DOHH2 (cell line): ENCODE measurements around the gene SPATA4.

Experiments used
- H3F3A ChIP-seq: fragments of 200-600 bp; sonication (generic), shearing (Covaris generic); 2 replicates; pipeline ENCODE4 v1.6.0; 2016; ENCODE audit warnings: antibody characterized with exemption, mild to moderate bottlenecking; ENCODE audit not compliant: control insufficient read depth, insufficient read depth
- H3K27ac ChIP-seq: fragments of 200-600 bp; sonication (generic); 2 replicates; pipeline ENCODE4 v1.5.1; 2014; ENCODE audit warnings: low read depth, mild to moderate bottlenecking, low read length, moderate library complexity
- H3K27me3 ChIP-seq: fragments of 200-600 bp; sonication (generic); 2 replicates; pipeline ENCODE4 v1.6.1; 2014; ENCODE audit warnings: mild to moderate bottlenecking, low read length, mixed read lengths; ENCODE audit not compliant: control insufficient read depth
- H3K36me3 ChIP-seq: fragments of 200-600 bp; sonication (generic); 2 replicates; pipeline ENCODE4 v1.6.1; 2014; ENCODE audit warnings: mild to moderate bottlenecking, low read length, moderate library complexity, mixed read lengths; ENCODE audit not compliant: control insufficient read depth
- H3K4me1 ChIP-seq: fragments of 200-600 bp; sonication (generic); 2 replicates; pipeline ENCODE4 v1.6.1; 2014; ENCODE audit warnings: mild to moderate bottlenecking, low read length, mixed read lengths; ENCODE audit not compliant: control insufficient read depth
- H3K4me2 ChIP-seq: fragments of 200-600 bp; sonication (generic); 2 replicates; pipeline ENCODE4 v1.6.0; 2014; ENCODE audit warnings: mild to moderate bottlenecking, low read length, moderate library complexity
- H3K4me3 ChIP-seq: fragments of 200-600 bp; sonication (generic); 2 replicates; pipeline ENCODE4 v1.5.1; 2014; ENCODE audit warnings: mild to moderate bottlenecking, low read length, mixed read lengths
- H3K79me2 ChIP-seq: fragments of 200-600 bp; sonication (generic); 2 replicates; pipeline ENCODE4 v1.6.1; 2014; ENCODE audit warnings: mild to moderate bottlenecking, low read length, mixed read lengths; ENCODE audit not compliant: control insufficient read depth
- H3K9me2 ChIP-seq: fragments of 200-600 bp; sonication (generic); replicated peaks from 2 replicates; pipeline ENCODE4 v1.6.1; 2014; ENCODE audit warnings: mild to moderate bottlenecking, low read length, mixed read lengths; ENCODE audit not compliant: control insufficient read depth
- H3K9me3 ChIP-seq: fragments of 200-600 bp; sonication (generic); 2 replicates; pipeline ENCODE4 v1.6.1; 2014; ENCODE audit warnings: antibody characterized with exemption, low read length, mixed read lengths; ENCODE audit not compliant: control insufficient read depth, insufficient read depth
- H4K20me1 ChIP-seq: fragments of 200-600 bp; sonication (generic); 2 replicates; pipeline ENCODE4 v1.6.0; 2014; ENCODE audit warnings: low read depth, mild to moderate bottlenecking, antibody characterized with exemption, low read length, moderate library complexity; ENCODE audit not compliant: control insufficient read depth, insufficient read depth
- EZH2phosphoT487 ChIP-seq: fragments of 200-600 bp; sonication (generic); IDR thresholded peaks from 2 replicates; pipeline ENCODE4 v1.6.1; 2017; ENCODE audit warnings: borderline replicate concordance, mild to moderate bottlenecking, antibody characterized with exemption, low read length, moderate library complexity, mixed read lengths
- TF ChIP-seq, protein P1 (sequence below): fragments of 200-600 bp; sonication (generic); IDR thresholded peaks from one replicate; pipeline ENCODE4 v1.5.1; 2014; ENCODE audit warnings: antibody characterized with exemption, mild to moderate bottlenecking, low read depth, low read length; ENCODE audit not compliant: poor library complexity, severe bottlenecking

Gene SPATA4

DNA sequence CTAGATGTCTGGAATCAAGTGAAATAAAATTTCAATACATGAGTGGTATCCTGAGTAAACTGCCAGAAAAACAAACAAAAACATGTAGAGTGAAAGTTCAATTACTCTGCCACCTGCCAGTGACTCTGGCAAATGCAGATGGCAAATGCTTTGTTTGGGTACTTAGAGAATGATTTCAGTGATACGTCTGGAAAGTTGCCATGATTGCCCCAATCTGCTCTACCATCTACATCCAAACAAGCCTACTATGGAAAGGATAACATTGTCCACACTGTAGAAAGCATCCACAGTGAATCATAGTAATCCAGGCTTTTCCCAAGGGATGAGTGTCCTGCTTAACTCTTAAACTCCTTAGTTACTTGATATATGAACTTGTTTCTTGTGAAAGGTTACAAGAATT, 3.4 kb downstream of the SPATA4 start:
- no peaks in the 10 kb centered on the region for H3K9me2 ChIP-seq
- no peaks in the 10 kb centered on the region for H3K9me3 ChIP-seq
- TF ChIP-seq EZH2phosphoT487, result no peak
- TF ChIP-seq, protein P1, sequence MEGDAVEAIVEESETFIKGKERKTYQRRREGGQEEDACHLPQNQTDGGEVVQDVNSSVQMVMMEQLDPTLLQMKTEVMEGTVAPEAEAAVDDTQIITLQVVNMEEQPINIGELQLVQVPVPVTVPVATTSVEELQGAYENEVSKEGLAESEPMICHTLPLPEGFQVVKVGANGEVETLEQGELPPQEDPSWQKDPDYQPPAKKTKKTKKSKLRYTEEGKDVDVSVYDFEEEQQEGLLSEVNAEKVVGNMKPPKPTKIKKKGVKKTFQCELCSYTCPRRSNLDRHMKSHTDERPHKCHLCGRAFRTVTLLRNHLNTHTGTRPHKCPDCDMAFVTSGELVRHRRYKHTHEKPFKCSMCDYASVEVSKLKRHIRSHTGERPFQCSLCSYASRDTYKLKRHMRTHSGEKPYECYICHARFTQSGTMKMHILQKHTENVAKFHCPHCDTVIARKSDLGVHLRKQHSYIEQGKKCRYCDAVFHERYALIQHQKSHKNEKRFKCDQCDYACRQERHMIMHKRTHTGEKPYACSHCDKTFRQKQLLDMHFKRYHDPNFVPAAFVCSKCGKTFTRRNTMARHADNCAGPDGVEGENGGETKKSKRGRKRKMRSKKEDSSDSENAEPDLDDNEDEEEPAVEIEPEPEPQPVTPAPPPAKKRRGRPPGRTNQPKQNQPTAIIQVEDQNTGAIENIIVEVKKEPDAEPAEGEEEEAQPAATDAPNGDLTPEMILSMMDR, result no peak
- no peaks in the 10 kb centered on the region for H3K27me3 ChIP-seq
- no peak overlapping the region for H3K4me3 ChIP-seq
- H4K20me1 ChIP-seq, result no peaks in the 10 kb centered on the region
- H3K4me2 ChIP-seq, result no peak overlapping the region
- peaks cover 29% of the 10 kb centered on the region for H3K4me1 ChIP-seq
- no peak overlapping the region for H3K27ac ChIP-seq
- no peaks in the 10 kb centered on the region for H3K79me2 ChIP-seq
- no peaks in the 10 kb centered on the region; the same call in 1 of the 2 replicates for H3K36me3 ChIP-seq
- no peaks in the 10 kb centered on the region for H3F3A ChIP-seq

DNA sequence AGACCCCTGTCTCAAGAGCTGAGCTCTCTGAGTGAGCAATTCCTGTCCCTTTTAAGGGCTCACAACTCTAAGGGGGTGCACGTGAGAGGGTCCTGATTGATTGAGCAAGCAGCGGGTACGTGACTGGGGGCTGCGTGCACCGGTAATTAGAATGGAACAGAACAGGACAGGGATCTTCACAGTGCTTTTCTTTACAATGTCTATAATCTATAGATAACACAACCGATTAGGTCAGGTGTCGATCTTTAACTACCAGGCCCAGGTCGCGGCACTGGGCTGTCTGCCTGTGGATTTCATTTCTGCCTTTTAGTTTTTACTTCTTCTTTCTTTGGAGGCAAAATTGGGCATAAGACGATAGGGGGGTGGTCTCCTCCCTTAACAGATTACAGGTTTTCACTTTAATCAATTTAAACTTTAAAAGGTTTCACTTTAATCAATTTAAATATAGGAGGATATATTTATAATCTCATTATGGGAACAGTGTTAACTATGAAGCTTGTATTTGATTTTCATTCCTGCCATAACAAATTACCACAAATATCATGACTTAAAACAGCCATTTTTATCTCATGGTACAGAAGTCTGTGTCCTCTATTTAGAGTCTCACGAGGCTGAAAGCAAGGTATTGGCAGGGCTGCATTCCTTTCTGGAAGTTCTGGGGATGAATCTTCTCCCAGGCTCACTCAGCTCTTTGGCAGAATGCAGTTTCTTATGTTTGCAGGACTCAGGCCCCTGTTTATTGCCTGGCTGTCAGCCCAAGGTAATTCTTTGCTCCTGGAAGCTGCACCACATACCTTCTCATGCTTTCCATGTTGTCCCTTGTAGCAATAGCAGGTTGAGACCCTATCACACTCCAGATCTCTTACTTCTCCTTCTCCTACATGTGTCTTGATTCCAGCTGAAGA, 5.2 kb downstream of the SPATA4 start:
- no peaks in the 10 kb centered on the region for H3F3A ChIP-seq
- H4K20me1 ChIP-seq, result no peaks in the 10 kb centered on the region
- no peaks in the 10 kb centered on the region for H3K36me3 ChIP-seq
- H3K79me2 ChIP-seq, result no peaks in the 10 kb centered on the region
- TF ChIP-seq EZH2phosphoT487, result no peak
- TF ChIP-seq, protein P1, result no peak
- no peak overlapping the region for H3K27ac ChIP-seq
- H3K9me3 ChIP-seq, result no peaks in the 10 kb centered on the region
- H3K4me3 ChIP-seq, result no peak overlapping the region
- peaks cover 21% of the 10 kb centered on the region for H3K4me1 ChIP-seq
- no peaks in the 10 kb centered on the region for H3K9me2 ChIP-seq
- no peaks in the 10 kb centered on the region for H3K27me3 ChIP-seq
- H3K4me2 ChIP-seq, result no peak overlapping the region

DNA sequence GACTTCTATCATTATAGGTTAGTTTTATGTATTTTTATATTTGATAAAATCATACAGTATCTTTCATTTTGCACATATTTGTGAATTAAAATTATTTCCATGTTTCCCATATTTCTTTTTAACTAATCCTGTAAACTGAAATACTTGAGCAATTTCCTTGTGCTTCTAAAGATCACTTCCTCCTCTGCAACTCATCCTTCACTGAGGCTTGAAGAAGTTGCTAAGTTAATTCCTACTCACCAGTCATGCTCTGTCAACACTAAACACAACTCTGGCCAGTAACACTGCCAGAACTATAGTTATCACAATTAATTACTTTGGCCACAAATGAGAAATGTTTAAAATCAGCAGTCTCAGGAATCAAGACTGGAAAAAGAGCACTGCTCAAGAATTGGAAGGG, 6.7 kb downstream of the SPATA4 start:
- H3K4me2 ChIP-seq, result peak overlapping the region; percentile 49
- H3F3A ChIP-seq, result no peaks in the 10 kb centered on the region
- H3K4me3 ChIP-seq, result peak overlapping the region; percentile 15
- H4K20me1 ChIP-seq, result no peaks in the 10 kb centered on the region
- H3K9me3 ChIP-seq, result no peaks in the 10 kb centered on the region
- H3K36me3 ChIP-seq, result no peaks in the 10 kb centered on the region
- no peak overlapping the region for H3K27ac ChIP-seq
- no peaks in the 10 kb centered on the region for H3K27me3 ChIP-seq
- H3K4me1 ChIP-seq, result peaks cover 17% of the 10 kb centered on the region
- TF ChIP-seq, protein P1, result no peak
- TF ChIP-seq EZH2phosphoT487, result no peak
- H3K9me2 ChIP-seq, result no peaks in the 10 kb centered on the region
- no peaks in the 10 kb centered on the region for H3K79me2 ChIP-seq
